Suprapubic skin (tissue), 4 donors: ENCODE measurements around the gene NAALADL2.

ENCODE experiments used
- EP300 ChIP-seq: sonication (generic); formaldehyde crosslinking; IDR thresholded peaks from one replicate; pipeline ENCODE4 v1.6.1; 2017; ENCODE audit warnings: antibody characterized with exemption
- POLR2A ChIP-seq, 2 donors: fragments of 450-650 bp; IDR thresholded peaks; one replicate each; pipeline ENCODE4 v1.6.1; 2017; ENCODE audit warnings: antibody characterized with exemption in 2 of 2, mild to moderate bottlenecking in 2 of 2, moderate library complexity in 2 of 2
- POLR2AphosphoS5 ChIP-seq, 3 donors: sonication (generic); formaldehyde crosslinking; IDR thresholded peaks; one replicate each; pipeline ENCODE4 v1.6.1; 2017; ENCODE audit warnings: antibody characterized with exemption in 3 of 3
- TF ChIP-seq, protein P1 (sequence below), 2 donors: fragments of 200-600 bp in 1 of 2; fragments of 450-650 bp in 1 of 2; sonication (generic) in 1 of 2; IDR thresholded peaks; one replicate each; pipeline ENCODE4 v1.5.1; 2016 to 2019; ENCODE audit warnings: antibody characterized with exemption in 2 of 2, mild to moderate bottlenecking in 1 of 2, moderate library complexity in 1 of 2

DNA sequence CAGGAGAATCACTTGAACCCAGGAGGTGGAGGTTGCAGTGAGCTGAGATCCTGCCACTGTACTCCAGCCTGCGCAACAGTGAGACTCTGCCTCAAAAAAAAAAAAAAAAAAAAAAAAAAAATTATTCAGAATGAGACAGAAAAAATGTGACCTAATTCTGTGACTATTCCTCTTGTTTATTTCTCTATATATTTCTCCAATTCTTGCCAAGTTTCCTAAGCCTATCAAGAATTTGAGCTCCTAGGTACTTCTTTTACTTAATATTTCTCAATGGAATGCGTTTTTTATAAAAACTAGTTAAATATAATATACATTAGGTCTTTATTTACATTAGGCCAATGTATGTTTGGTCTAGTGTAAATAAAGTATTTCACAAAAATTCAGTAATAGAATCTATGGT lies 86.8 kb downstream of the NAALADL2 start:
- TF ChIP-seq, protein P1, sequence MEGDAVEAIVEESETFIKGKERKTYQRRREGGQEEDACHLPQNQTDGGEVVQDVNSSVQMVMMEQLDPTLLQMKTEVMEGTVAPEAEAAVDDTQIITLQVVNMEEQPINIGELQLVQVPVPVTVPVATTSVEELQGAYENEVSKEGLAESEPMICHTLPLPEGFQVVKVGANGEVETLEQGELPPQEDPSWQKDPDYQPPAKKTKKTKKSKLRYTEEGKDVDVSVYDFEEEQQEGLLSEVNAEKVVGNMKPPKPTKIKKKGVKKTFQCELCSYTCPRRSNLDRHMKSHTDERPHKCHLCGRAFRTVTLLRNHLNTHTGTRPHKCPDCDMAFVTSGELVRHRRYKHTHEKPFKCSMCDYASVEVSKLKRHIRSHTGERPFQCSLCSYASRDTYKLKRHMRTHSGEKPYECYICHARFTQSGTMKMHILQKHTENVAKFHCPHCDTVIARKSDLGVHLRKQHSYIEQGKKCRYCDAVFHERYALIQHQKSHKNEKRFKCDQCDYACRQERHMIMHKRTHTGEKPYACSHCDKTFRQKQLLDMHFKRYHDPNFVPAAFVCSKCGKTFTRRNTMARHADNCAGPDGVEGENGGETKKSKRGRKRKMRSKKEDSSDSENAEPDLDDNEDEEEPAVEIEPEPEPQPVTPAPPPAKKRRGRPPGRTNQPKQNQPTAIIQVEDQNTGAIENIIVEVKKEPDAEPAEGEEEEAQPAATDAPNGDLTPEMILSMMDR (IDR thresholded peaks at IDR 0.05) = no peak
- no peak for TF ChIP-seq EP300
- no peak for TF ChIP-seq POLR2AphosphoS5 (IDR thresholded peaks at IDR 0.05)
- no peak for TF ChIP-seq POLR2A (IDR thresholded peaks at IDR 0.05)
